Rectal smooth muscle tissue (tissue), 1 donor: Measurements from ENCODE around the gene FAM110D.

Source experiments
- H3K27ac ChIP-seq: one replicate; pipeline ENCODE4 v1.7.0; 2013; ENCODE audit warnings: low read depth, low read length, inconsistent platforms
- H3K27me3 ChIP-seq: one replicate; pipeline ENCODE4 v1.7.0; 2013; ENCODE audit warnings: low read length; ENCODE audit not compliant: control insufficient read depth, insufficient read depth
- H3K36me3 ChIP-seq: one replicate; pipeline ENCODE4 v1.7.0; 2013; ENCODE audit warnings: low read length; ENCODE audit not compliant: control insufficient read depth, insufficient read depth
- H3K4me1 ChIP-seq: one replicate; pipeline ENCODE4 v1.7.0; 2013; ENCODE audit warnings: low read length; ENCODE audit not compliant: control insufficient read depth, insufficient read depth
- H3K4me3 ChIP-seq: one replicate; pipeline ENCODE4 v1.7.0; 2013; ENCODE audit warnings: low read length
- H3K9ac ChIP-seq: one replicate; pipeline ENCODE4 v1.7.0; 2013; ENCODE audit warnings: low read length

Gene FAM110D

GRCh38 chr1:26161415-26162219 lies 2.7 kb downstream of the FAM110D start:
- Histone ChIP-seq H3K36me3 (no peaks in the 10 kb centered on the region), H3K27me3 (no peaks in the 10 kb centered on the region), H3K9ac (peak overlapping the region; percentile 4), H3K4me3 (peak overlapping the region; percentile 54), H3K27ac (no peak overlapping the region), H3K4me1 (peaks cover 3% of the 10 kb centered on the region)

GRCh38 chr1:26162220-26162709 lies 3.4 kb downstream of the FAM110D start:
- Histone ChIP-seq H3K9ac (no peak overlapping the region), H3K27ac (no peak overlapping the region)

GRCh38 chr1:26163684-26164035 lies 4.8 kb downstream of the FAM110D start:
- H3K4me3 ChIP-seq, result peak overlapping the region; percentile 14
- H3K27ac ChIP-seq, result no peak overlapping the region
- H3K4me1 ChIP-seq, result peaks cover 3% of the 10 kb centered on the region
- H3K36me3 ChIP-seq, result no peaks in the 10 kb centered on the region
- H3K9ac ChIP-seq, result no peak overlapping the region
- no peaks in the 10 kb centered on the region for H3K27me3 ChIP-seq

More at GRCh38 chr1:26162220-26162709, 3.4 kb downstream of the FAM110D start:
- H3K36me3 ChIP-seq, result no peaks in the 10 kb centered on the region
- no peaks in the 10 kb centered on the region for H3K27me3 ChIP-seq
- H3K4me1 ChIP-seq, result peaks cover 3% of the 10 kb centered on the region
- peak overlapping the region; percentile 35 for H3K4me3 ChIP-seq

DNA sequence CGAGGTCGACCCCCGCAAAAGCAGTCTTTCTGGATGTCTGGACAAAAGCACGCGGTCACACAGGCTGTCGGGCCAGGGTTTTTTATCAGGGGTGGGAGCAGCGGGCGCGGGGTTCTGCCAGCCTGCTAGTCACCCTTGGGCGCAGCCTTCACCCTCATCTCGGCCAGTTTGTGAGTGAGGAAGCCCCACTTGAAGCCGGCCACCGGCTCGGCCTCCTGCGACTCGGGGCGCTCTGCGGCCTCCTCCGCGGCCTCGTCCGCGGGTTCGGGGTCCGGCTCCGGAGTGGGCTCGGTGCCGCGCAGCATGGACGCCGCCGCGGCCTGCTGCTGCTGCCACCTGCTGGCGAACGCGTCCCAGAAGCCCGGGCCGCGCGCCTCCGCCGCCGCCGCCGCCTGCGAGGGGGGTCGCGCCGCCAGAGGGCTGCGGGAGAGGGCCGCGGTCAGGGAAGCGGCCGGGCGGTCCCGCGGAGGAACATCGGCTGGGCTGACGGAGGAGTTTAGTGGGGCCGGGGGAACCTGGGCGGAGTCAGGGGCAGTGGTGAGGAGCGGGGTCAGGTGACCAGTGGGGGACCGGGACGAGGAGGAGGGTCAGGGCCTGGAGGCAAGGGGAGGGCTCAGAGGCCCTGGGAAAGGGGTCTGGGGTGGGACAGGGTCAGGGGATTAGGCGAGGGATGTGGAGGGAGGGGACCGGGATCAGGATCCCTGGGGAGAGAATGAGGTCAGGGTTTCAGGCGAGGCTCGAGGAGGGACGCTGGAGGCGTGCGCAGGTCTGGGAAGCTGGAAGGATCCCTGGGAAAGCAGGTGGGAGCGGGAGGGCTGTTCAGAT lies 5.4 kb downstream of the FAM110D start:
- Histone ChIP-seq H3K9ac (no peak overlapping the region), H3K27ac (no peak overlapping the region), H3K36me3 (no peaks in the 10 kb centered on the region), H3K4me3 (peak overlapping the region; percentile 54), H3K4me1 (peaks cover 3% of the 10 kb centered on the region), H3K27me3 (no peaks in the 10 kb centered on the region)

- no peaks in the 10 kb centered on the region for H3K36me3 ChIP-seq
- H3K27me3 ChIP-seq, result no peaks in the 10 kb centered on the region
- no peak overlapping the region for H3K9ac ChIP-seq
- peaks cover 3% of the 10 kb centered on the region for H3K4me1 ChIP-seq
- no peak overlapping the region for H3K4me3 ChIP-seq
- no peak overlapping the region for H3K27ac ChIP-seq
Observed at GRCh38 chr1:26164861-26165842, 6.3 kb downstream of the FAM110D start.

DNA sequence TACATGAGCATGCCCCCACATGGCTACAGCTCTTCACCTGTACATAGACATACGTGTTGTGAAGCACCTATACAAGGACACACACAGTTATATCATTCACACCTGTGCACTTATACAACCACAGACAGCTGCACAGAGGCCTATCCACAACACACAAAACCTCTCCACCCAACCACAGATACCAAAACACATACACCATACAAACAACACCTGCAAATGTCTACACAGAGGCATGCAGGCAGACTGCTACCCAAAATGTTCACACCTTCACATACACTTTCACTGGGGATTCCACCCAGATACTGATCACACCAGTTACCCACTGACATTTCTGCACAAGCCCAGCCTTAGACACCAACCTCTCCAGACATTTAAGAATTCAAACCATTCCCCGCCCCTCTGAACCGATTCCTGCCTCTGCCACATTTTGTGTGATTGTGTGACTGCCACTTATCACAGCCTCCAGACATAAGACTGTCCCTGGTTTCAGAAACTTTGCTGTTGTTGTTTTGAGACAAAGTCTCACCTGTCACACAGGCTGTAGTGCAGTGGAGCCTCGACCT lies 7.9 kb downstream of the FAM110D start:
- Histone ChIP-seq H3K27me3 (no peaks in the 10 kb centered on the region), H3K4me1 (peaks cover 5% of the 10 kb centered on the region), H3K4me3 (no peak overlapping the region), H3K27ac (no peak overlapping the region), H3K36me3 (no peaks in the 10 kb centered on the region), H3K9ac (no peak overlapping the region)

GRCh38 chr1:26168410-26169197 lies 9.7 kb downstream of the FAM110D start, which contains the start of gene C1orf232:
TSS of gene C1orf232 (minus strand) at chr1:26168963. CDS start at chr1:26168499, 464 bp downstream.
- H3K36me3 ChIP-seq, result no peaks in the 10 kb centered on the region
- H3K4me3 ChIP-seq, result peak within 1 kb of the TSS; percentile 76
- peak within 1 kb of the TSS; percentile 56 for H3K27ac ChIP-seq
- no peaks in the 10 kb centered on the region for H3K27me3 ChIP-seq
- H3K4me1 ChIP-seq, result peaks cover 5% of the 10 kb centered on the region
- peak within 1 kb of the TSS; percentile 83 for H3K9ac ChIP-seq

DNA sequence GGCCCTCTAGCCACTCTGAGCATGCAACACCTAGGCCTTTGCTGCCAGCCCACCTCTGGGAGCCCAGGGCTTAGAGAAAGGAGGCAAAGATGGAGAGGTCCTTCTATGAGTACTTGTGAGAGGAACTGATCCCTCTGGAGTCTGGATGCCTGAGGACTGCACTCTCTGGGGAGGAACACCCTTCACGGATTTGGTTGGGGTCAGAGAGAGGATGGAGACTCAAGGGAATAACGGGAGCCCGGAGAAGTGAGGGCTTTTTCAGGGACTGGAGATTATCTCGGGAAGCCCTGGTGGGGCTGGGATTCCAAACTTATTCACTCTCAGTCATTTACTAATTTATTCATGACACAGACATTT lies 10.3 kb downstream of the FAM110D start:
- H3K4me3 ChIP-seq, result no peak overlapping the region
- H3K36me3 ChIP-seq, result no peaks in the 10 kb centered on the region
- peak overlapping the region; percentile 56 for H3K27ac ChIP-seq
- peaks cover 5% of the 10 kb centered on the region for H3K4me1 ChIP-seq
- no peak overlapping the region for H3K9ac ChIP-seq
- H3K27me3 ChIP-seq, result no peaks in the 10 kb centered on the region

DNA sequence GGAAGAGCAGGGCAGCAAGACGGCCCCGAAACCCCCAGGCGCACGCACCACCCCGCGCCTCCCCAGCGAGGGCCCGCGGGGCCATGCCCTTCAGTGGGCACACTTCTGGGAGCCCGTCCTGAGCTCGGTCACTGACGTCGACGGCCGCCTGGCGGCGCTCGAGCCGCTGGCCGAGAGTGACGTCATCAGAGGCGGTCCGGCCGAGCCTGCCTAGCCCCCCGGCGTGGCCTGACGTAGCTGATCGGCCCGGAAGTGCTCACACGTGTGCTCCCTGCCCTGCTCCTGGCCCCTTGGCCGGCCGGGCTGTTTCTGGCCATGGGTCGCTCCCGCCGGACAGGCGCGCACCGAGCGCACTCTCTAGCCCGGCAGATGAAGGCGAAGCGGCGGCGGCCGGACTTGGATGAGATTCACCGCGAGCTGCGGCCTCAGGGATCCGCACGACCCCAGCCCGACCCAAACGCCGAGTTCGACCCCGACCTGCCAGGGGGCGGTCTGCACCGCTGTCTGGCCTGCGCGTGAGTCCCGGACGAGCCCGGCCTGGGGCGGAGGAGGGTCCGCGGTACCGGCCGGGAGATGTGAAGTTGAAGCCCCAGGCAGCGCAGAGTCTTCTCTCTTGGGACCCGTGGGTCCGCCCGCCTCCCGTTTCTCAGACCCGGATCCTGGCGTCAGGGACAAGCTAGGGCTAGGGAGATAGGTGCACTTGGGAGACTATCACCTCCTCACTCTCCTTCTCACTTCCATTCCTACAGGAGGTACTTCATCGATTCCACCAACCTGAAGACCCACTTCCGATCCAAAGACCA lies 11.0 kb downstream of the FAM110D start, which contains the start of gene ZNF593:
Gene ZNF593, plus strand, starts transcription at position 240 of the 803 bp plus-strand sequence. Its CDS starts 76 bp downstream, at position 316.
- Histone ChIP-seq H3K4me1 (peaks cover 5% of the 10 kb centered on the region), H3K36me3 (no peaks in the 10 kb centered on the region), H3K27me3 (no peaks in the 10 kb centered on the region), H3K27ac (peak within 1 kb of the TSS; percentile 56), H3K4me3 (peak within 1 kb of the TSS; percentile 76), H3K9ac (peak within 1 kb of the TSS; percentile 83)

- Histone ChIP-seq H3K9ac (no peak overlapping the region), H3K27ac (no peak overlapping the region), H3K36me3 (no peaks in the 10 kb centered on the region), H3K4me3 (peak overlapping the region; percentile 76), H3K27me3 (no peaks in the 10 kb centered on the region), H3K4me1 (peaks cover 5% of the 10 kb centered on the region)
Observed at GRCh38 chr1:26170472-26170821, 11.6 kb downstream of the FAM110D start.
